ENCODE results near the gene NAGPA.

DNA sequence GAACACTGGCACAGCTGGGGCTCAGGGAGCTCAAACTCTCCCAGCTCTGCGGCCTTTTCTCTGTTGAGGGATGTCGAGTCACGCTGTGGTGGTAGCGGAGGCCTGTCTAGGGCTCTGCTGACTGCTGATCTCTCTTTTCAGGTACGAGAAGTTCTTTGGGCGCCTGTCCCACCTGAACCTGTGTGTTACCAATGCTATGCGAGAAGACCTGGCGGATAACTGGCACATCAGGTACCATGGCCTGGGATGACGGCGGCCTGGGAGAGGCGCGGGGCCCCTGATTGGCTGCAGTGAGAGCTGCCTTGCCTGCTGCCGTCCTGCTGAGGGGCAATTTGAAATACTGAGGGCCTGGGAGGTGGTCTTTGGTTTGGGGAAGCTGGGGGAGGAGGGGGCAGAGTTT is 43.6 kb upstream of the NAGPA start:
- TF ChIP-seq POLR2A (IDR thresholded peaks at IDR 0.05; ENCODE audit: low read length) = no peak
- no peak for TF ChIP-seq GATA1 (IDR thresholded peaks at IDR 0.05; ENCODE audit: low read depth, low read length)

Data from erythroblast (primary cell).